Progenitor cell of endocrine pancreas (in vitro differentiated cells): ENCODE data around the gene DPYSL5. TPM values are rescaled to one million over a fixed set of nuclear protein-coding genes. Genes with fewer than 3 reads are reported as not detected.

Experiments used
- DNase-seq: peaks from one replicate; pipeline ENCODE4 v3.0.0; 2021; ENCODE audit warnings: low spot score; ENCODE audit not compliant: unreplicated experiment
- H3K27ac Mint-ChIP-seq: 2 replicates; pipeline ENCODE4 v1.8.0; 2021; ENCODE audit warnings: mild to moderate bottlenecking, moderate library complexity, mixed read lengths
- H3K27me3 Mint-ChIP-seq: 2 replicates; pipeline ENCODE4 v1.8.0; 2021; ENCODE audit warnings: mixed read lengths
- H3K36me3 Mint-ChIP-seq: 2 replicates; pipeline ENCODE4 v1.8.0; 2022; ENCODE audit warnings: mixed read lengths; ENCODE audit not compliant: insufficient read depth
- H3K4me1 Mint-ChIP-seq: 2 replicates; pipeline ENCODE4 v1.8.0; 2021; ENCODE audit warnings: low read depth, mixed read lengths
- H3K4me3 Mint-ChIP-seq: 2 replicates; pipeline ENCODE4 v1.8.0; 2021; ENCODE audit warnings: low read depth, mild to moderate bottlenecking, moderate library complexity, mixed read lengths
- H3K9me3 Mint-ChIP-seq: 2 replicates; pipeline ENCODE4 v1.8.0; 2021; ENCODE audit warnings: low read depth, mixed read lengths
- total RNA-seq: library from RNA; stranded (reverse); gene quantifications from 2 replicates; pipeline ENCODE4 v1.2.1, GENCODE V29; 2021
- TF ChIP-seq, protein P1 (sequence below): fragments of 200-600 bp; sonication (generic); IDR thresholded peaks from one replicate; pipeline ENCODE4 v1.5.0; 2021; ENCODE audit warnings: antibody characterized with exemption, mild to moderate bottlenecking; ENCODE audit not compliant: unreplicated experiment

Gene DPYSL5
- total RNA-seq, 1 donor from 2014 or later: 75.0 TPM

DNA sequence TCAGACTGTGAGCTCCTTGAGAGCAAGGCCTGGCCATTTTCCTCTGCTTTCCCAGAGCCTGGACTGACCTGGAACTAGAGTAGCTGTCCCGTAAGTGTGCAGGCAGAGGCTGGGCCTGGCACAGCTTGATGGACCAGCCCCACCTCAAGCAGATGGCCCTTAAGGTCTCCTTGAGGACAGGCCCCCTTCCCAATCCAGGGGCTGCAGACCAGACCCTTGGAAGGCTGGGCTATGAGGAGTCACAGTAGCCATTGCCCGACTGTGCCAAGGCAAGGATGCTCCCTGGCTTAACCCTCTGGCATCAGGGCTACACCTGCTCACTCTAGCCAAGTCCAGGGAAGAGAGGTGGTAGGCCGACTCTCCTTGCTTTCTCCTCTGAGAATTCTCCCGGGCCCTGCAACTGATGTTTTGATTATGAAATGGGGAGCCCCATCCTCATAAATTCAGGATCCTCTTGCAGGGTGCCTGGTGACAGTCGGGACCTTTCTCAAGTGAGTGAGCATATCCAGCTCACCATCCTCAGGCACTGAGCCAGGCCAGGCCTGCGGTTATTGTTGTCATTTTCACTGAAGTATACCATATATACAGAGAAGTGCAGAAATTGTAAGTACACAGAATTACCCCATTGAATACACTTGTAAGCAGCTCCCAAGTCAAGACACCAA lies 51.7 kb downstream of the DPYSL5 start:
- H3K36me3 Mint-ChIP-seq: peaks cover 5% of the 10 kb centered on the region
- no peak overlapping the region for H3K4me3 Mint-ChIP-seq
- no peaks in the 10 kb centered on the region for H3K27me3 Mint-ChIP-seq
- H3K9me3 Mint-ChIP-seq: peaks cover 6% of the 10 kb centered on the region
- no peak for DNase-seq
- no peak overlapping the region for H3K27ac Mint-ChIP-seq
- TF ChIP-seq, protein P1, sequence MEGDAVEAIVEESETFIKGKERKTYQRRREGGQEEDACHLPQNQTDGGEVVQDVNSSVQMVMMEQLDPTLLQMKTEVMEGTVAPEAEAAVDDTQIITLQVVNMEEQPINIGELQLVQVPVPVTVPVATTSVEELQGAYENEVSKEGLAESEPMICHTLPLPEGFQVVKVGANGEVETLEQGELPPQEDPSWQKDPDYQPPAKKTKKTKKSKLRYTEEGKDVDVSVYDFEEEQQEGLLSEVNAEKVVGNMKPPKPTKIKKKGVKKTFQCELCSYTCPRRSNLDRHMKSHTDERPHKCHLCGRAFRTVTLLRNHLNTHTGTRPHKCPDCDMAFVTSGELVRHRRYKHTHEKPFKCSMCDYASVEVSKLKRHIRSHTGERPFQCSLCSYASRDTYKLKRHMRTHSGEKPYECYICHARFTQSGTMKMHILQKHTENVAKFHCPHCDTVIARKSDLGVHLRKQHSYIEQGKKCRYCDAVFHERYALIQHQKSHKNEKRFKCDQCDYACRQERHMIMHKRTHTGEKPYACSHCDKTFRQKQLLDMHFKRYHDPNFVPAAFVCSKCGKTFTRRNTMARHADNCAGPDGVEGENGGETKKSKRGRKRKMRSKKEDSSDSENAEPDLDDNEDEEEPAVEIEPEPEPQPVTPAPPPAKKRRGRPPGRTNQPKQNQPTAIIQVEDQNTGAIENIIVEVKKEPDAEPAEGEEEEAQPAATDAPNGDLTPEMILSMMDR: no peak
- H3K4me1 Mint-ChIP-seq: no peaks in the 10 kb centered on the region

GRCh38 chr2:26900831-26901321 lies 52.9 kb downstream of the DPYSL5 start:
- TF ChIP-seq, protein P1: no peak
- H3K4me1 Mint-ChIP-seq: no peaks in the 10 kb centered on the region
- H3K36me3 Mint-ChIP-seq: peaks cover 4% of the 10 kb centered on the region
- DNase-seq: no peak
- no peak overlapping the region for H3K4me3 Mint-ChIP-seq
- no peaks in the 10 kb centered on the region for H3K9me3 Mint-ChIP-seq
- H3K27me3 Mint-ChIP-seq: no peaks in the 10 kb centered on the region
- no peak overlapping the region for H3K27ac Mint-ChIP-seq

DNA sequence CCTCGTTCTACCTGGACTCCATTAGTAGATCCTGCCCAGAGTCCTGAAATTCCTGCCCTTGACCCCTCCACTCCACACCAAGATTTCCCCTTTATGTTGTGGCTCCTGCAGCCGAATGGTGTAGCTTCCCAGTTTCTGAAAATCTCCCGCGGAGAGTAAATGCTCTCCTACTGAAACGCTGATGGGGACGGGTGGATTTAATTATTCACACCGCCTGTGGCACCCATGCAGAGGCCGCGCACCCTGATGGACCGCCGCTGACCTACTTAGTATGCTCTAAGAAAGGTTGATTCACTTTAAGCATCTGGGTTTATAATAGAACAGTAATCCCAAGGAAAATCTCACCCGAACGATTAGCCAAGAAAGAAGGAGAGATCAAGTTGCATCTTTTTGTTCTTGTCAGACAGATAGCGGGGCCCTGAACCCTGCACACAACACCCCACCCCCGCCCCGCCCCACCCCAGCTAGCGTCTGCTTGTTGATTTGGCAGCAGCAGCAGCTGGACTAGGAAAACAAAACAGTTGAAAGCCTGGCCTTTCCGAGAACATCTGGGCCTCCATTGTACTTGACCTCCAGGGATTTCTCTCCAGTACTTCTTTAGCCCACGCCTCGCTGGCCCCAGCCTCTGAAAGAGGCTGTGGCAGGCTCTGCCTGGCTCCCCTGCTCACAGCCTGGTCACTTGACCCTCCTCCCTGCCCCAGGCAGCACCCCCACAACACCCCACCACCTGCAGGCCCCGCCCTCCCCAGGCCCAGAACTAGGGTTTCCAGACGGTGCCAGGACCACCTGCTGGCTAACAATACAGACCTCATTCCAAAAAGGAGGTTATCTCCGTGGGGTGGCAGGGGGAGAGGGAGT lies 53.6 kb downstream of the DPYSL5 start:
- no peaks in the 10 kb centered on the region for H3K27me3 Mint-ChIP-seq
- H3K4me3 Mint-ChIP-seq: no peak overlapping the region
- no peaks in the 10 kb centered on the region for H3K4me1 Mint-ChIP-seq
- H3K36me3 Mint-ChIP-seq: peaks cover 4% of the 10 kb centered on the region
- H3K9me3 Mint-ChIP-seq: no peaks in the 10 kb centered on the region
- no peak for DNase-seq
- no peak overlapping the region for H3K27ac Mint-ChIP-seq
- TF ChIP-seq, protein P1: no peak

- H3K4me1 Mint-ChIP-seq: no peaks in the 10 kb centered on the region
- no peak for DNase-seq
- H3K27ac Mint-ChIP-seq: no peak overlapping the region
- no peak overlapping the region for H3K4me3 Mint-ChIP-seq
- no peaks in the 10 kb centered on the region for H3K27me3 Mint-ChIP-seq
- no peaks in the 10 kb centered on the region for H3K9me3 Mint-ChIP-seq
- TF ChIP-seq, protein P1: no peak
- H3K36me3 Mint-ChIP-seq: peaks cover 8% of the 10 kb centered on the region
Measured at GRCh38 chr2:26903676-26904075, 55.7 kb downstream of the DPYSL5 start.

DNA sequence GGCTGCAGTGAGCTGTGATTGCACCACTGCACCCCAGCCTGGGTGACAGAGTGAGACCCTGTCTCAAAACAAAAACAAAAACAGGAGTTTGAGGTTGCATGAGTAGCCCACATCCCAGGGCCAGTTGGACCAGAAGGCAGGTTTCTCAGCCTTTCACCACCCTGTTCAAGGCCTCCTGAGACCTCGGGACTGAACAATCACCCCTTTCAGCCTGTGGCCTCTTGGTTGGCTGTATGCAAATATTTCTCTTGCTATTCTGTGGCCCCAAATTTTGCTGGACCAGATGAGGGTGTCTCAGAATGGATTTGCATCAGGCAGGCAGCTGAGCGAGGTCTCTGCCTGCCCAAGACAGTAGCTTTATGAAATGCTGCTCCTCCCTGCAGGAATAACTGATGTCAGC lies 56.9 kb downstream of the DPYSL5 start:
- TF ChIP-seq, protein P1: no peak
- DNase-seq: no peak
- Mint-ChIP-seq H3K9me3 (peaks cover under 1% of the 10 kb centered on the region), H3K27ac (no peak overlapping the region), H3K4me1 (no peaks in the 10 kb centered on the region), H3K36me3 (peaks cover 17% of the 10 kb centered on the region), H3K4me3 (no peak overlapping the region), H3K27me3 (no peaks in the 10 kb centered on the region)
